Measurements from ENCODE around the gene DMD. TPM values are rescaled to one million over a fixed set of nuclear protein-coding genes. Genes with fewer than 3 reads are reported as not detected.

Gene DMD
- total and polyA plus RNA-seq, 2 of the 13 experiments (the other 11 are each of a cell fraction or from before 2014, with no cell fraction given): 17.6 to 25.9 TPM

Small RNAs within 50 kb of the gene (microRNA-seq; reads per million reads assigned to microRNA genes)
- not detected for gene MIR3915
- not detected for gene MIR548F5

Small RNAs within 50 kb of the gene (small RNA-seq; reads per million reads assigned to genes)
- gene MIR3915 (ENCODE audit: insufficient read depth in 2 of 3, insufficient read length in 3 of 3, low read depth in 2 of 3, low replicate concordance in 1 of 3) (0 reads per million in 3 experiments), gene MIR548F5 (ENCODE audit: insufficient read depth in 2 of 3, insufficient read length in 3 of 3, low read depth in 2 of 3, low replicate concordance in 1 of 3) (0 reads per million in 3 experiments), gene RNA5SP501 (ENCODE audit: insufficient read depth in 2 of 3, insufficient read length in 3 of 3, low read depth in 2 of 3, low replicate concordance in 1 of 3) (0 reads per million in 3 experiments), gene RNU6-894P (ENCODE audit: insufficient read depth in 2 of 3, insufficient read length in 3 of 3, low read depth in 2 of 3, low replicate concordance in 1 of 3) (0 reads per million in 3 experiments)

All from HepG2 (cell line).